Hindlimb muscle (tissue), 1 donor: ENCODE measurements around the gene DBN1. TPM values are rescaled to one million over a fixed set of nuclear protein-coding genes. Genes with fewer than 3 reads are reported as not detected.
"Not testable (repeated sequence)": the region's sequence is repeated elsewhere in the genome, so short reads cannot be mapped to it uniquely, and the experiment has no call there.

ENCODE experiments used
- DNase-seq: peaks from one replicate; pipeline ENCODE4 v3.0.0-alpha.2; 2013
- polyA plus RNA-seq: library from polyadenylated mRNA; unstranded; fragments of 120-200 nt; gene quantifications from one replicate; pipeline ENCODE4 v1.2.1, GENCODE V29; 2013; ENCODE audit not compliant: insufficient read length

DBN1 gene
- polyA plus RNA-seq, 1 donor, result 280 TPM

GRCh38 chr5:177490992-177491391 lies 17.6 kb upstream of the DBN1 start:
- DNase-seq, result no peak

DNA sequence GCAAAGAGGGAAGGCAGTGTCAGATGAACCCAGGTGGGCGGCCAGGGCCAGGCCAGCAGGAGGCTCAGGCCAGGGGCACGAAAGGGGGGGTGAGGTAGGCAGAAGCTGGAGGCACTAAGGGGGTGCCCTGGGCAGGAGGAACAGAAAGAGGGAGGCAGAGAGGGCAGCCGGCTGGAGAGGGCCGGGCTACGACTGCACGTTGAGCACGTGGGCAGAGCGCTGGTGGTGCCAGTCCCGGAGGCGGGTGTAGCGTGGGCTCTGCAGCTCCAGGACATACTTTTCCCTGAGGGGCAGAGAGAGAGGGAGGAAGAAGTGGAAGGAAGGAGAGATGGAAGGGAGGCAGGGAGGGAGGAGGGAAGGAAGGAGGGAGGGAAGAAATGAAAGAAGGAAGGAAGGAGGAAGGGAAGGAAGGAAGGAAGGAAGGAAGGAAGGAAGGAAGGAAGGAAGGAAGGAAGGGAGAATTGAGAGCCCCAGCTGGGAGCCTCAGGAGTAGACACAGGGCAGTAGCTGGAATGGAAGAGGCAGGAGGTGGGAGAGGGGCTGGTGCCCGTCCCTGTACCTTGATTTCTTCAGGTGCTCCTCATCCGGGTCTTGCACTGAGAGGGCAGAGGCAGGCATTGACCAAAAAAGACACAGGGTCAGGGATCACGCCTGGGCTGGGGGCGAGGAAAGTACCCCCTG lies 17.0 kb upstream of the DBN1 start:
- DNase-seq, result no peak

DNA sequence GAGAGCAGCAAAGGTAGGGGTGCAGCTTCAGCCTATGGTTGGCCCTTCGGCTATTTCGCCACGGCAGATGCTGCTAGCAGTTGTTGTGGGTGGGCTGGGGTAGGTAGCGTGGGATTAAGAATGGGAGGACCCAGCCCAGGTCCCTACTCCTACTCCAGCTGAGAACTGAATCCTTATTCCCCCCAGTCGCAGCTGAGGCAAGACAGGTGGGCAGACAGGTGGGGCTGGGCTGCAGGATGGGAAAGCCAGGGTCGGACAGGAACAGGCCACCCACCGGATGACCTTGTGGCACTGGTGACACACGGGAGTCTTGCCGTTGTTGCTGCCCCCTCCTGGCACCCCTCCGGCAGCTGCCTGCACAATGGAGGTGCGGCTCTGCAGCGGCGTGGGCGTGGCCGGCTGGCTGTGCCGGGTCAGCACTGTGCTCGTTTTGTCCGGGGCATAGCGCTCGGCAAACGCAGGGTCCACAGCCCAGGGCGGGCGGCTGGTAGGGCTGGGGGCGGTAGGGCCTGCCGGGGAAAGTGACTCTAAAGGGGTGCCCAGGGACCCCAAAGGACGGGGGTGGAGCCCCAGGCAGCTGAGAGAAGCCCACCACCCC lies 15.8 kb upstream of the DBN1 start:
- no peak for DNase-seq

GRCh38 chr5:177487975-177488374 lies 14.5 kb upstream of the DBN1 start:
- DNase-seq, result no peak

GRCh38 chr5:177487144-177487543 lies 13.7 kb upstream of the DBN1 start:
- DNase-seq, result no peak

DNA sequence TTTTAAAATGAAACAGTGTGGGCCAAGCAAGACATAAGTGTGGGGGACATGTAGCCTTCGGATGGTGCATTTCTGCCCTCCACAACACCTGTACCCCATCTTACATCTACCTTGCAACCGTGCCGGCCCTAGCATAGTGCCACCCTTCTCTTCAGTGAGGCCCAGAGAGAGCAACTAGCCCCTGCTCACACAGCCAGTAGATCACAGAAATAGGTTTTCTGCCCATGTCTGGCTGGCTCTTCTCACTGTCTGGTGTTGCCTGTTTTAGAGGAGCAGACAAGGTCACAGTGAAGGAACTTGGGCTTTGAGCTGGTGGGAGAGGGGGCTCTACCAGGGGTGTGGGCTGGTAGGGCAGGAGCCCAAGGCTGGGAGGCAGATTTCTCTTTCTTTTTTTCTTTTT lies 12.8 kb upstream of the DBN1 start:
- DNase-seq, result no peak

- not testable (repeated sequence) for DNase-seq
Measured at GRCh38 chr5:177485753-177486152, 12.3 kb upstream of the DBN1 start.

- no peak for DNase-seq
Measured at GRCh38 chr5:177484902-177485549, 11.6 kb upstream of the DBN1 start.

- DNase-seq, result no peak
Measured at GRCh38 chr5:177483994-177484901, 10.8 kb upstream of the DBN1 start.

DNA sequence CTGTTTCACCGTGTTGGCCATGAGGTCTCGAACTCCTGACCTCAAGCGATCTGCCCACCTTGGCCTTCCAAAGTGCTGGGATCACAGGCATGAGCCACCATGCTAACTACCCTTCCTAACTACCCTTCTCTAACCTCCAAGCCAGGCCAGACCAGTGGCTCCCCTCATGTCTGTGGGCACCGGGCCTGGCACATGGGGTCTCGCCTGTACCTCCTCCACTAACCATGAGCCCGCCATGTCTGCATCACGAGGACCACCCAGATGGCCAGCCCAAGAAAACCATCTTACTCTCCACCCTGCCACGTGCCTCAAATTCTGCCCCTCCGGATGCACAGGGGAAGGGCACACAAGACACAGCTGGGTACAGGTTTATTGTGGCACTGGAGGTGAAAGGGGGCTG lies 9.6 kb upstream of the DBN1 start:
- DNase-seq, result no peak

DNA sequence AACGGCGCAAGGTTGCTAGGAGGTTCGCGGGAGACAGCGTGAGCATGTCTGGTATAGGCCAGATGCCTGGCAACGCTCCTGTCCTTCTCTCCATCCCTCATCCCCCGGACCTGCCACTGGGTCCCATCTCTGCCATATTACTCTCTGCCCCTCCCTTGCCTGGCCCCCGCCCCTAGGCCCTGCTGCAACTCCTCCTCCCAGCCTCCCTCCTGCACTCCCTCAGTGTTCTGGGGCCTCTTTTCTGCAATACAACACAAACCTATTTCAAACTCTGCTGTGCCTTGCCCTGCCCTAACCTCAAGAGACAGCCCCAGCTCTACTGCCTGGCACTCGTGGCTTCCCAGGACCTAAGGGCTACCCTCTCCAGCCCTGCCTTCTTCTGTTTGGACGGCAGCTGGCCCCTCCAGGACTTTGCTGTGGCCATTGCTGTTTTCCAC lies 8.9 kb upstream of the DBN1 start:
- DNase-seq, result no peak

DNA sequence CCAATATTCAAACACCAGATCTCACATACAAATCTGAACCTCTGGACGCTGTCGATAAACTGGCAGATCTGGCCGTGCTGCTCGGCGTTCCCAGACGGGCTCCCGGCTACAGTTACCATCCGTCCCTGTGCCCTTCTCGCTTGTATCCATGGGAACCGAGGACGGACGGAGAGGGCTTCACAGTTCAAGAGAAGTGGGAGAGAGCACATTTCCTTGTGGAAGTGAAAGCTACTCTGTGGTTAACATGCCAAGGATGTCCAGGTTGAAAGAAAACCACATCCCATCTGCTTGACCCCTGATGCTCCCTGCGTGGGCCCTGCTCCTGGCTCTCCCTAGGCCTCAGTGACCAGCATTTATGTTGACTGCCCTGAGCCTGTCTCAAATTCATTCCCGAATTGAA lies 6.3 kb upstream of the DBN1 start:
- no peak for DNase-seq

- DNase-seq, result no peak
Measured at GRCh38 chr5:177478711-177479646, 5.5 kb upstream of the DBN1 start.

DNA sequence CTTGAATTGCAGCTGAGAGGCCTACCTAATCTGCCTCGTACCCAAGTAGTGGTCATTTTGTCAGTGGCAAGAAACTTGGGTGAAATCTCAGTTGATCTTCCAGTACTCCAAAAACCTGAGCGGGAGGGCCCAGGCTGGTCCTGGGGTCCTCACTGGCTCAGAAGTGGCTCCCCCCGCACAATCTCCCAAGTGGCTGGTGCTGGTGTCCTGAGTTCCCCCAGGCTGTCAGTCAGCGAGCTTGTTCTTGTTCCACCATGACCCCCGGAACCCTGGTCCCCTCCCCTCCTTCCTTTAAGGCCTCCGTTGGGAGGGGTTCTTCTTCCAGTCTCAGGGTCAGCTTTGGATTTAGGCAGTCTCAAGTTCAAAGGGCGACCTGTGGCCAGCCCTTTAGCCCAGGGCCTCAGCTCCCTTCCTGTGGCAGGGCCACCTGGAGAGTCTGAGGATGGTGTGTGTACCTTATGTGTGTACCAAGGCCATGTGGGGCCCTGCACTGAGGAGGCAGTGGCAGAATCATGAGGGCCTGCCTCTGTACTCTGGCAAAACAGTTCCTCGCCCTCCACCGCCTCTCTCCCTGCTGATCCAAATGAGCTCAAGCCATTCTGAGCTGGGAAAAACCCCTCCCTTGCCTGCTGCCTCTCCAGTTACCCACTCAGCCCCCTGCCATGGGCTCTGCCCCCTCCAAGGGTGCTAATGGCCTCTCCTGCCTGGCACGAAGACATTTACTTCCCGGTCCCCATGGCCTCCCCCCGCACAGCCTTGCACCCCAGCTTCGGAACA lies 4.5 kb upstream of the DBN1 start:
- DNase-seq, result no peak

- no peak for DNase-seq
Measured at GRCh38 chr5:177476531-177477233, 3.2 kb upstream of the DBN1 start.

- no peak for DNase-seq
Measured at GRCh38 chr5:177475563-177476427, 2.4 kb upstream of the DBN1 start.

GRCh38 chr5:177474846-177475562 lies 1.6 kb upstream of the DBN1 start:
- no peak for DNase-seq

DNA sequence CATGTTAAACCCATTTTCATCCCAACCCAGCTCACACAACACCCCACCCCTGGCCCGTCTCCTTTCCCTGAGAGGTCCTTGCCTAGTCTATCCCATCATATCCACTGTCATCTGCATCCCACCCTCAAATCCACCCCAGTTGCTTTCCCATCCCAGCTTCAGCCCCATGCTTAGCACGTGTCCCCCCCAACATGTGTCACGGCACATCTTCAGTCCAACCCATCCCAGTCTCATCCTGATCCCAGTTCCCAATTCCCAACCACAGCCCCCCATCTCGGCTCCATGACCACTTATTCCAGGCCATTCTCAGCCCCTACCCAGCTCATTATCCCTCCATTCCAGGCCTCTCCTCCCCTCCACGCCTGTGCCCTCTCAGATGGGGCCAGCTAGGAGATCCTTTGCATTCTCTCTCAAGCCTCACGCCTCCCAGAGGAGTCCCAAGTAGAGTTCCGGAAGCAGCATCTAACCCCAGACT lies 605 bp upstream of the DBN1 start:
- no peak for DNase-seq
